SK-N-SH treated with all-trans-retinoic acid at 6 μM for 48 hours (cell line): ENCODE measurements around the gene SIPA1L2.

Experiments used
- ATAC-seq: fragments of 200-7000 bp; cut with Tn5 transposase; 3 replicates; pipeline ENCODE4 v1.9.1; 2020; ENCODE audit warnings: mild to moderate bottlenecking, moderate library complexity
- ARNTL ChIP-seq: fragments of 450-650 bp; formaldehyde crosslinking; IDR thresholded peaks from 2 replicates; pipeline ENCODE4 v1.5.0; 2020; ENCODE audit warnings: low read depth, mild to moderate bottlenecking, moderate library complexity, borderline replicate concordance
- BACH2 ChIP-seq: fragments of 250-450 bp; sonication (Bioruptor Pico); IDR thresholded peaks from 2 replicates; pipeline ENCODE4 v1.9.0; 2021; ENCODE audit warnings: mild to moderate bottlenecking, borderline replicate concordance
- GLIS3 ChIP-seq: fragments of 250-450 bp; sonication (Bioruptor Pico); IDR thresholded peaks from 2 replicates; pipeline ENCODE4 v1.5.0; 2020; ENCODE audit warnings: mild to moderate bottlenecking, moderate library complexity
- ISL1 ChIP-seq: fragments of 250-450 bp; sonication (Bioruptor Pico); IDR thresholded peaks from 2 replicates; pipeline ENCODE4 v2.1.2; 2022; ENCODE audit warnings: mild to moderate bottlenecking, moderate library complexity
- RARB ChIP-seq: fragments of 250-450 bp; sonication (Bioruptor Pico); IDR thresholded peaks from 2 replicates; pipeline ENCODE4 v1.8.0; 2021; ENCODE audit warnings: mild to moderate bottlenecking, moderate library complexity
- SNAI2 ChIP-seq: fragments of 250-450 bp; sonication (Bioruptor Pico); IDR thresholded peaks from 2 replicates; pipeline ENCODE4 v1.5.0; 2020; ENCODE audit warnings: mild to moderate bottlenecking, moderate library complexity
- TCF4 ChIP-seq: fragments of 250-450 bp; sonication (Bioruptor Pico); IDR thresholded peaks from 2 replicates; pipeline ENCODE4 v1.8.0; 2021; ENCODE audit warnings: mild to moderate bottlenecking, moderate library complexity, borderline replicate concordance
- ZC3H10 ChIP-seq: fragments of 250-450 bp; sonication (Bioruptor Pico); IDR thresholded peaks from 2 replicates; pipeline ENCODE4 v1.5.1; 2021; ENCODE audit warnings: mild to moderate bottlenecking, moderate library complexity
- ZFP30 ChIP-seq: fragments of 450-650 bp; formaldehyde crosslinking; IDR thresholded peaks from 2 replicates; pipeline ENCODE4 v1.5.0; 2022; ENCODE audit warnings: mild to moderate bottlenecking, moderate library complexity
- ZNF565 ChIP-seq: fragments of 450-650 bp; formaldehyde crosslinking; conservative IDR thresholded peaks from 2 replicates; pipeline ENCODE4 v1.5.0; 2020; ENCODE audit warnings: low read depth, mild to moderate bottlenecking, moderate library complexity
- ZNF70 ChIP-seq: fragments of 450-650 bp; formaldehyde crosslinking; IDR thresholded peaks from 2 replicates; pipeline ENCODE4 v1.5.0; 2020; ENCODE audit warnings: mild to moderate bottlenecking, moderate library complexity
- ZNF8 ChIP-seq: fragments of 450-650 bp; formaldehyde crosslinking; IDR thresholded peaks from 2 replicates; pipeline ENCODE4 v1.5.0; 2020; ENCODE audit warnings: mild to moderate bottlenecking, moderate library complexity
- TF ChIP-seq, protein P1 (sequence below): fragments of 250-450 bp; sonication (Bioruptor Pico); IDR thresholded peaks from 2 replicates; pipeline ENCODE4 v1.5.0; 2020; ENCODE audit warnings: mild to moderate bottlenecking, moderate library complexity
- TF ChIP-seq, protein P2 (sequence below): fragments of 250-450 bp; sonication (Bioruptor Pico); IDR thresholded peaks from 2 replicates; pipeline ENCODE4 v1.8.0; 2020; ENCODE audit warnings: mild to moderate bottlenecking, moderate library complexity, borderline replicate concordance
- TF ChIP-seq, protein P3 (sequence below): fragments of 250-450 bp; sonication (Bioruptor Pico); IDR thresholded peaks from 2 replicates; pipeline ENCODE4 v1.5.1; 2021; ENCODE audit warnings: mild to moderate bottlenecking, moderate library complexity
- TF ChIP-seq, protein P4 (sequence below): fragments of 250-450 bp; sonication (Bioruptor Pico); IDR thresholded peaks from 2 replicates; pipeline ENCODE4 v1.8.0; 2021; ENCODE audit warnings: low read depth, mild to moderate bottlenecking, moderate library complexity, borderline replicate concordance
- TF ChIP-seq, protein P5 (sequence below): fragments of 250-450 bp; sonication (Bioruptor Pico); IDR thresholded peaks from 2 replicates; pipeline ENCODE4 v1.5.1; 2020; ENCODE audit warnings: low read depth, mild to moderate bottlenecking, moderate library complexity

Gene SIPA1L2

DNA sequence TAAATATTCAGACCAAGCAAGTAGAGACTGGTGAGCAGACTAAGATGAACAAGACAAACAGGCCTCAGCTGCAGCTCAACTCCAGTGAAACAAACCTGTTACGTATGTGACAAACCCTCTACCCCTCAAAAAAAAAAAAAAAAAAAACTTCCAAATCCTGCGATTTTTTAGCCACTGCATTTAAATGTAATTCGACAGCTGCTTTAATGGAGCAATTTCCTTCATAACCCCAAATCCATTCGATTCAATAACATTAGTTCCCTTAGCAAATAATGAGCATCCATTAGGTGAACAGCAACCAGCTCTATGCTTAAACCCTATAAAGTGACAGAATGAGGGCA lies 31.1 kb downstream of the SIPA1L2 start (continued):
- TF ChIP-seq, protein P1, sequence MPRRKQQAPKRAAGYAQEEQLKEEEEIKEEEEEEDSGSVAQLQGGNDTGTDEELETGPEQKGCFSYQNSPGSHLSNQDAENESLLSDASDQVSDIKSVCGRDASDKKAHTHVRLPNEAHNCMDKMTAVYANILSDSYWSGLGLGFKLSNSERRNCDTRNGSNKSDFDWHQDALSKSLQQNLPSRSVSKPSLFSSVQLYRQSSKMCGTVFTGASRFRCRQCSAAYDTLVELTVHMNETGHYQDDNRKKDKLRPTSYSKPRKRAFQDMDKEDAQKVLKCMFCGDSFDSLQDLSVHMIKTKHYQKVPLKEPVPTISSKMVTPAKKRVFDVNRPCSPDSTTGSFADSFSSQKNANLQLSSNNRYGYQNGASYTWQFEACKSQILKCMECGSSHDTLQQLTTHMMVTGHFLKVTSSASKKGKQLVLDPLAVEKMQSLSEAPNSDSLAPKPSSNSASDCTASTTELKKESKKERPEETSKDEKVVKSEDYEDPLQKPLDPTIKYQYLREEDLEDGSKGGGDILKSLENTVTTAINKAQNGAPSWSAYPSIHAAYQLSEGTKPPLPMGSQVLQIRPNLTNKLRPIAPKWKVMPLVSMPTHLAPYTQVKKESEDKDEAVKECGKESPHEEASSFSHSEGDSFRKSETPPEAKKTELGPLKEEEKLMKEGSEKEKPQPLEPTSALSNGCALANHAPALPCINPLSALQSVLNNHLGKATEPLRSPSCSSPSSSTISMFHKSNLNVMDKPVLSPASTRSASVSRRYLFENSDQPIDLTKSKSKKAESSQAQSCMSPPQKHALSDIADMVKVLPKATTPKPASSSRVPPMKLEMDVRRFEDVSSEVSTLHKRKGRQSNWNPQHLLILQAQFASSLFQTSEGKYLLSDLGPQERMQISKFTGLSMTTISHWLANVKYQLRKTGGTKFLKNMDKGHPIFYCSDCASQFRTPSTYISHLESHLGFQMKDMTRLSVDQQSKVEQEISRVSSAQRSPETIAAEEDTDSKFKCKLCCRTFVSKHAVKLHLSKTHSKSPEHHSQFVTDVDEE (CRISPR knock-in tag), result no peak
- TF ChIP-seq ZNF70 (no peak), SNAI2 (no peak), ZNF8 (CRISPR knock-in tag) (no peak), TCF4 (CRISPR knock-in tag) (no peak), RARB (CRISPR knock-in tag) (no peak), BACH2 (CRISPR knock-in tag) (no peak)
- TF ChIP-seq, protein P2, sequence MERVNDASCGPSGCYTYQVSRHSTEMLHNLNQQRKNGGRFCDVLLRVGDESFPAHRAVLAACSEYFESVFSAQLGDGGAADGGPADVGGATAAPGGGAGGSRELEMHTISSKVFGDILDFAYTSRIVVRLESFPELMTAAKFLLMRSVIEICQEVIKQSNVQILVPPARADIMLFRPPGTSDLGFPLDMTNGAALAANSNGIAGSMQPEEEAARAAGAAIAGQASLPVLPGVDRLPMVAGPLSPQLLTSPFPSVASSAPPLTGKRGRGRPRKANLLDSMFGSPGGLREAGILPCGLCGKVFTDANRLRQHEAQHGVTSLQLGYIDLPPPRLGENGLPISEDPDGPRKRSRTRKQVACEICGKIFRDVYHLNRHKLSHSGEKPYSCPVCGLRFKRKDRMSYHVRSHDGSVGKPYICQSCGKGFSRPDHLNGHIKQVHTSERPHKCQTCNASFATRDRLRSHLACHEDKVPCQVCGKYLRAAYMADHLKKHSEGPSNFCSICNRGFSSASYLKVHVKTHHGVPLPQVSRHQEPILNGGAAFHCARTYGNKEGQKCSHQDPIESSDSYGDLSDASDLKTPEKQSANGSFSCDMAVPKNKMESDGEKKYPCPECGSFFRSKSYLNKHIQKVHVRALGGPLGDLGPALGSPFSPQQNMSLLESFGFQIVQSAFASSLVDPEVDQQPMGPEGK (CRISPR knock-in tag), result no peak

DNA sequence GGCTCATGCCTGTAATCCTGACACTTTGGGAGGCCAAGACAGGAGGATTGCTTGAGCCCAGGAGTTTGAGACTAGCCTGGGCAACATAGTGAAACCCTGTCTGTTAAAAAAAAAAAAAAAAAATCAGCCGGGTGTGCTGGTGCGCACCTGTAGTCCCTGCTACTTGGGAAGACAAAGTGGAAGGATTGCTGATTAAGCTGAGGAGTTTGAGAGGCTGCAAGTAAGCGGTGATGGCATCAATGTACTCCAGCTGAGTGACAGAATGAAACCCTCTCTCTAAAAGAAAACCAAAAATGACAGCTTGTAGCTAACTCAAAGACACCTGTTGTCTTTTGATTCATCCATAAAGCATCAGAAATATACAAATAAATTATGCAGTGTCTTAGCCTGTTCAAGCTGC lies 31.8 kb downstream of the SIPA1L2 start:
- no peak for ATAC-seq
- TF ChIP-seq ZNF8 (CRISPR knock-in tag), result no peak
- no peak for TF ChIP-seq BACH2 (CRISPR knock-in tag)
- TF ChIP-seq ZNF565 (CRISPR knock-in tag), result no peak
- no peak for TF ChIP-seq GLIS3
- TF ChIP-seq, protein P1 (CRISPR knock-in tag), result no peak
- no peak for TF ChIP-seq ARNTL
- TF ChIP-seq, protein P3, sequence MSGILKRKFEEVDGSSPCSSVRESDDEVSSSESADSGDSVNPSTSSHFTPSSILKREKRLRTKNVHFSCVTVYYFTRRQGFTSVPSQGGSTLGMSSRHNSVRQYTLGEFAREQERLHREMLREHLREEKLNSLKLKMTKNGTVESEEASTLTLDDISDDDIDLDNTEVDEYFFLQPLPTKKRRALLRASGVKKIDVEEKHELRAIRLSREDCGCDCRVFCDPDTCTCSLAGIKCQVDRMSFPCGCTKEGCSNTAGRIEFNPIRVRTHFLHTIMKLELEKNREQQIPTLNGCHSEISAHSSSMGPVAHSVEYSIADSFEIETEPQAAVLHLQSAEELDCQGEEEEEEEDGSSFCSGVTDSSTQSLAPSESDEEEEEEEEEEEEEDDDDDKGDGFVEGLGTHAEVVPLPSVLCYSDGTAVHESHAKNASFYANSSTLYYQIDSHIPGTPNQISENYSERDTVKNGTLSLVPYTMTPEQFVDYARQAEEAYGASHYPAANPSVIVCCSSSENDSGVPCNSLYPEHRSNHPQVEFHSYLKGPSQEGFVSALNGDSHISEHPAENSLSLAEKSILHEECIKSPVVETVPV, result no peak
- TF ChIP-seq, all 23 proteins: peak for 0

DNA sequence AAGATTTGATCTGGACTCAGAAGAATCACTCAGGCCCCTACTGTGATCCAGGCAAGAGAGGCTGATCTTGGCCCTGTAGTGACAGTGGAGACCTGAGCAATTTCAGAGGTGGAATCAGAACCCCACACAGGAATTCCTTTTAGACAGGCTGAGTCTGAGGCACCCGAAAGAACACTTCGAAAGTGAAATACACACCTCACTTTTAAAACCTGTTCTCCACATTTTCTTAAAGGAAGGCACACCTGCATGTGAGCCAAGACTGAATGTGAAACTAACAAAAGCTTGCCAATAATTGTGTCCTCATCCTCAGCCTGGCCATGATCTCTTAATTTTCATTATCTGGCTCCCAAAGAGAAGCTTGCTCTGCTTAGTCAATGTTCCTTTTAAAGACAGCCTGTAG lies 32.2 kb downstream of the SIPA1L2 start:
- no peak for TF ChIP-seq ZC3H10 (CRISPR knock-in tag)
- no peak for ATAC-seq

DNA sequence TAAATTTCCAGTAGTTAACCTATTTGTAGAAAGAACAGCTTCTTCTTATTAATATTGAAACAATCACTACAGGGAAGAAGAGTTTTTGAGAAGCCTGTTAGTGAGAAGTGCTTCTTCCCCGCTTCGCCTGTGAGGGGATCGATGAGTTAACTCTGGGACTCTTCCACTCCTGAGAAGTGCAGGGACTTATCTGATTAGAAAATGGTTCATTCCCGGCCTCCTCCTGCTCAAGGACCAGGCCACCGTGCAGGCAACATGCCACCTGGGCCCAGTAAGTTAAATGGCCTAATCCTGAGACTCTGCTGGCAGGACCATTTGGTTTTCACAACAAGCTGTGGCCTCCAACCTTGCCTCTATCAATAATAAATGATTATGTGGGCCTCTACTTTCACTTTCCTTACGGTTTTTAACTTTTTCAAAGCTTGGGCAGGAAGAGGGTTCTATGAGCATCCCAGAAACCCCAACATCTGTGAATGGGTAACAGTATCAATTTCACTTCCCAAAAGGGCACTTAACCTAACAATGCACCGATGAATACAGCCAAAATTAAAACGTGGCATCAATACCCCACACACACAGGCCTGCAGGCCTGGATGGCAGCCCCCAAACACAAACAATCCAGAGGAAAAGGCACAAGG lies 33.1 kb downstream of the SIPA1L2 start:
- TF ChIP-seq ZNF70 (no peak), ZFP30 (no peak), ZNF8 (CRISPR knock-in tag) (no peak), ZNF565 (CRISPR knock-in tag) (no peak), ARNTL (no peak), ISL1 (CRISPR knock-in tag) (no peak), GLIS3 (no peak), RARB (CRISPR knock-in tag) (no peak)
- TF ChIP-seq, protein P1 (CRISPR knock-in tag), result no peak
- TF ChIP-seq, protein P2 (CRISPR knock-in tag), result no peak
- TF ChIP-seq, protein P4, sequence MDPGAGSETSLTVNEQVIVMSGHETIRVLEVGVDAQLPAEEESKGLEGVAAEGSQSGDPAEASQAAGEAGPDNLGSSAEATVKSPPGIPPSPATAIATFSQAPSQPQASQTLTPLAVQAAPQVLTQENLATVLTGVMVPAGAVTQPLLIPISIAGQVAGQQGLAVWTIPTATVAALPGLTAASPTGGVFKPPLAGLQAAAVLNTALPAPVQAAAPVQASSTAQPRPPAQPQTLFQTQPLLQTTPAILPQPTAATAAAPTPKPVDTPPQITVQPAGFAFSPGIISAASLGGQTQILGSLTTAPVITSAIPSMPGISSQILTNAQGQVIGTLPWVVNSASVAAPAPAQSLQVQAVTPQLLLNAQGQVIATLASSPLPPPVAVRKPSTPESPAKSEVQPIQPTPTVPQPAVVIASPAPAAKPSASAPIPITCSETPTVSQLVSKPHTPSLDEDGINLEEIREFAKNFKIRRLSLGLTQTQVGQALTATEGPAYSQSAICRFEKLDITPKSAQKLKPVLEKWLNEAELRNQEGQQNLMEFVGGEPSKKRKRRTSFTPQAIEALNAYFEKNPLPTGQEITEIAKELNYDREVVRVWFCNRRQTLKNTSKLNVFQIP (CRISPR knock-in tag), result no peak
- TF ChIP-seq, protein P5, sequence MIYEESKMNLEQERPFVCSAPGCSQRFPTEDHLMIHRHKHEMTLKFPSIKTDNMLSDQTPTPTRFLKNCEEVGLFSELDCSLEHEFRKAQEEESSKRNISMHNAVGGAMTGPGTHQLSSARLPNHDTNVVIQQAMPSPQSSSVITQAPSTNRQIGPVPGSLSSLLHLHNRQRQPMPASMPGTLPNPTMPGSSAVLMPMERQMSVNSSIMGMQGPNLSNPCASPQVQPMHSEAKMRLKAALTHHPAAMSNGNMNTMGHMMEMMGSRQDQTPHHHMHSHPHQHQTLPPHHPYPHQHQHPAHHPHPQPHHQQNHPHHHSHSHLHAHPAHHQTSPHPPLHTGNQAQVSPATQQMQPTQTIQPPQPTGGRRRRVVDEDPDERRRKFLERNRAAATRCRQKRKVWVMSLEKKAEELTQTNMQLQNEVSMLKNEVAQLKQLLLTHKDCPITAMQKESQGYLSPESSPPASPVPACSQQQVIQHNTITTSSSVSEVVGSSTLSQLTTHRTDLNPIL (CRISPR knock-in tag), result no peak

More for the DNA sequence above, 33.1 kb downstream of the SIPA1L2 start:
- no peak for ATAC-seq
